GM21528 (cell line): ENCODE data around the gene NEU4.
"Not testable (repeated sequence)": the region's sequence is repeated elsewhere in the genome, so short reads cannot be mapped to it uniquely, and the experiment has no call there.

Source experiments
- ATAC-seq: cut with Tn5 transposase; IDR thresholded peaks from one replicate; pipeline ENCODE4 v1.9.1; 2021; ENCODE audit warnings: mild to moderate bottlenecking, moderate library complexity; ENCODE audit not compliant: unreplicated experiment, low FRiP score

Gene NEU4

GRCh38 chr2:241808721-241809382 is at the start of gene NEU4:
Gene NEU4 (plus strand): TSS chr2:241809193. CDS start chr2:241814485, 5,292 bp downstream.
- no peak for ATAC-seq

- not testable (repeated sequence) for ATAC-seq
These were observed 49.1 kb upstream of the NEU4 start for GRCh38 chr2:241759893-241760292.

GRCh38 chr2:241760301-241760771 is 48.7 kb upstream of the NEU4 start:
- no peak for ATAC-seq

- no peak for ATAC-seq
These were observed 46.6 kb upstream of the NEU4 start for GRCh38 chr2:241762321-241762932.

- no peak for ATAC-seq
These were observed 46.0 kb upstream of the NEU4 start for GRCh38 chr2:241762933-241763369.

- ATAC-seq: no peak
These were observed 45.3 kb upstream of the NEU4 start for GRCh38 chr2:241763551-241764274.

- ATAC-seq: no peak
These were observed 44.4 kb upstream of the NEU4 start for GRCh38 chr2:241764275-241765241.

- no peak for ATAC-seq
These were observed 41.3 kb upstream of the NEU4 start for GRCh38 chr2:241767464-241768250.

GRCh38 chr2:241768251-241768711 is 40.7 kb upstream of the NEU4 start:
- no peak for ATAC-seq

GRCh38 chr2:241768850-241769249 is 40.1 kb upstream of the NEU4 start:
- no peak for ATAC-seq

GRCh38 chr2:241769819-241770184 is 39.2 kb upstream of the NEU4 start:
- ATAC-seq: no peak

GRCh38 chr2:241770185-241770935 is 38.6 kb upstream of the NEU4 start:
- ATAC-seq: no peak

- no peak for ATAC-seq
These were observed 38.1 kb upstream of the NEU4 start for GRCh38 chr2:241770936-241771285.

- no peak for ATAC-seq
These were observed 37.5 kb upstream of the NEU4 start for GRCh38 chr2:241771286-241772062.

- no peak for ATAC-seq
These were observed 36.9 kb upstream of the NEU4 start for GRCh38 chr2:241772063-241772499.

- no peak for ATAC-seq
These were observed 35.2 kb upstream of the NEU4 start for GRCh38 chr2:241773511-241774418.
